SU-DHL-6 (cell line): ENCODE results near the gene FBLN2.

ENCODE experiments used
- CTCF ChIP-seq: fragments of 200-600 bp; sonication (generic); IDR thresholded peaks from one replicate; pipeline ENCODE4 v1.5.1; 2017; ENCODE audit warnings: antibody characterized with exemption, mild to moderate bottlenecking, low read length, moderate library complexity; ENCODE audit not compliant: insufficient read depth, poor library complexity, severe bottlenecking
- EZH2phosphoT487 ChIP-seq: fragments of 200-600 bp; sonication (generic), shearing (Covaris generic); conservative IDR thresholded peaks from 2 replicates; pipeline ENCODE4 v1.6.1; 2018; ENCODE audit warnings: mild to moderate bottlenecking, antibody characterized with exemption, low read length, moderate library complexity, mixed read lengths

- TF ChIP-seq CTCF (no peak), EZH2phosphoT487 (no peak)
These were observed 18.5 kb upstream of the FBLN2 start for GRCh38 chr3:13530241-13531009.
